HG03575 (cell line): ENCODE results near the gene MTA1.

Source experiments
- ATAC-seq: cut with Tn5 transposase; IDR thresholded peaks from one replicate; pipeline ENCODE4 v1.9.1; 2021; ENCODE audit not compliant: unreplicated experiment, insufficient number of reproducible peaks, low FRiP score; ENCODE audit errors: extremely low read depth

Gene MTA1

GRCh38 chr14:105419195-105420091 lies at the start of gene MTA1:
Gene MTA1 (plus strand): TSS chr14:105419827. CDS start chr14:105420036, 209 bp downstream.
- ATAC-seq = no peak

GRCh38 chr14:105374389-105374788 lies 45.2 kb upstream of the MTA1 start:
- ATAC-seq = no peak

- no peak for ATAC-seq
Measured at GRCh38 chr14:105375635-105376057, 44.0 kb upstream of the MTA1 start.

- ATAC-seq = no peak
Measured at GRCh38 chr14:105376521-105377440, 42.8 kb upstream of the MTA1 start.

GRCh38 chr14:105377555-105378182 lies 42.0 kb upstream of the MTA1 start:
- no peak for ATAC-seq

- no peak for ATAC-seq
Measured at GRCh38 chr14:105378199-105378598, 41.4 kb upstream of the MTA1 start.

GRCh38 chr14:105378873-105379685 lies 40.5 kb upstream of the MTA1 start:
- ATAC-seq = no peak

- ATAC-seq = no peak
Measured at GRCh38 chr14:105379946-105380345, 39.7 kb upstream of the MTA1 start.

GRCh38 chr14:105380756-105381155 lies 38.9 kb upstream of the MTA1 start:
- ATAC-seq = no peak

- ATAC-seq = no peak
Measured at GRCh38 chr14:105381446-105382342, 37.9 kb upstream of the MTA1 start.

GRCh38 chr14:105382343-105383082 lies 37.1 kb upstream of the MTA1 start:
- ATAC-seq = no peak

GRCh38 chr14:105383083-105383730 lies 36.4 kb upstream of the MTA1 start:
- ATAC-seq = no peak

- no peak for ATAC-seq
Measured at GRCh38 chr14:105384041-105384557, 35.5 kb upstream of the MTA1 start.

GRCh38 chr14:105384605-105385321 lies 34.9 kb upstream of the MTA1 start:
- ATAC-seq = no peak

GRCh38 chr14:105385322-105385637 lies 34.3 kb upstream of the MTA1 start:
- ATAC-seq = no peak
